Right forelimb (tissue), 1 donor: ENCODE data around the gene PGLYRP3.

Source experiments
- DNase-seq: peaks from one replicate; pipeline ENCODE4 v3.0.0-alpha.2; 2018

Gene PGLYRP3

DNA sequence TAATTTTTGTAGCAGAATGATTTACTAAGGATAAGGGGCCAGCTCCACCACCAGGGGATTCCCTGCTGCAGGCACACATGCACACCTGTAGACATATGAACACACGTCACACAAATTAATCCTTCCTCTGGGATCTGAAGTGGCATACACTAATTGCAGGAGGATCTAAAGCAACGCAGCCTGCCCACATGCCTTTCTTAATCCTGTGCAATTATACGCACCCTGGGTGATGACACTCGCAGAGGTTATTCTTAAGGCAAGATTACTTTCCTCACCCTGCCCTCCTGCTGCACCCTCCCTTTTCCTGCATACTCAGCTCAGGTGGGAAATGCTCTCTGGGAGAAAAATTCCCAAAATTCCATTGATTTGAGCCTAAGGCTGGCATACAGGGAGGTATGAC, 60.8 kb downstream of the PGLYRP3 start:
- no peak for DNase-seq

DNA sequence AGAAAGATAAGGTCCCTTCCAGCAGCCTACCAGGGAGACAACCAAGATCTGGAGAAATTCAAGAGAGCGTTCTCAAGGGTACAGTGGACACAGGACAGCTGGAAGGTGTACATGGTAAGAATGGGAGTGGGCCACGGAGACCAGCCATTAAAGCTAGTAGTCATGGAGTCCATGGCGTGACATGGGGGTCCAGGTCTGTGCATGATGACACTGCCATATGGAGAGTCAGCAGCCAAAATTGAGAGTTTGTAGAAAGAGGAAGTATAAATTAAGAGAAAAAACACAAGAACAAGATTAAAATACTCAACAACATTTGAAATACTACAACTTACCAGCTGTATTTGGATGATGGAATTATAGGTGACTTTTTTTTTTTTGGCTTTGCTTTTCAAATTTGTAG, 61.2 kb downstream of the PGLYRP3 start:
- no peak for DNase-seq

DNA sequence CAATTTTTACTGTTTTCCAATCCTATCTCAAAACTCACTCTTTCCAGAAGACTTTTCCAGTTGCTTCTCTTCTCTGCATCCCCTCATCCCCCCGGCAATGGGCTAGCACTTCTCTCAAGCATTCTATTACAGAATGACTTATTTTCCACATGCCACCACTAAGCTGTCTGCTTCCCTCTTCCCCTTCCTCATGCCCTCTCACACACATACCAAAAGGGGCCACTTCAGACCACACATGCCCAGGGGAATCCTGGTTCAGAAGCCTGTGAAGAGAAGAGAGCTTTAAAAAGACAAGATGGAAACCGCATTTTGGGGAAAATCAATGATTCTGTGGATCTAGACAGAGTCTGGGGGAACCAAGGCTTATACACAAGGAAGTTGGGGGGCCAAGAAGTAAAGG, 61.7 kb downstream of the PGLYRP3 start:
- DNase-seq: no peak

GRCh38 chr1:153250166-153250565, 62.6 kb downstream of the PGLYRP3 start:
- no peak for DNase-seq

- no peak for DNase-seq
Measured at GRCh38 chr1:153248176-153248879, 64.4 kb downstream of the PGLYRP3 start.
